KMS-11 (cell line): ENCODE measurements around the gene FBN1.

Source experiments
- H2AFZ ChIP-seq: fragments of 200-600 bp; sonication (generic); 2 replicates; pipeline ENCODE4 v1.6.1; 2016; ENCODE audit warnings: antibody characterized with exemption, mixed run types, low read depth
- H3K27ac ChIP-seq: fragments of 200-600 bp; sonication (generic); 2 replicates; pipeline ENCODE4 v1.6.1; 2016; ENCODE audit warnings: mild to moderate bottlenecking, mixed run types
- H3K27me3 ChIP-seq: fragments of 200-600 bp; sonication (generic); 2 replicates; pipeline ENCODE4 v1.6.1; 2017; ENCODE audit warnings: mild to moderate bottlenecking, low read depth, mixed run types, moderate library complexity; ENCODE audit not compliant: insufficient read depth
- H3K36me3 ChIP-seq: fragments of 200-600 bp; sonication (generic); 2 replicates; pipeline ENCODE4 v1.6.1; 2017; ENCODE audit warnings: mild to moderate bottlenecking, mixed run types; ENCODE audit not compliant: insufficient read depth
- H3K4me1 ChIP-seq: fragments of 200-600 bp; sonication (generic); 2 replicates; pipeline ENCODE4 v1.6.1; 2016; ENCODE audit warnings: mild to moderate bottlenecking, low read depth, mixed run types; ENCODE audit not compliant: poor library complexity, severe bottlenecking
- H3K4me2 ChIP-seq: fragments of 200-600 bp; sonication (generic); 2 replicates; pipeline ENCODE4 v1.7.0; 2016; ENCODE audit warnings: mild to moderate bottlenecking, mixed run types
- H3K4me3 ChIP-seq: fragments of 200-600 bp; sonication (generic); IDR thresholded peaks from 2 replicates; pipeline ENCODE4 v1.6.1; 2017; ENCODE audit warnings: low read depth, low read length, mixed read lengths; ENCODE audit not compliant: insufficient read depth
- H3K79me2 ChIP-seq: fragments of 200-600 bp; sonication (generic); 2 replicates; pipeline ENCODE4 v1.6.1; 2016; ENCODE audit warnings: low read depth, mixed run types; ENCODE audit not compliant: insufficient read depth
- H3K9ac ChIP-seq: fragments of 200-600 bp; sonication (generic); 2 replicates; pipeline ENCODE4 v1.6.1; 2016; ENCODE audit warnings: mild to moderate bottlenecking, mixed run types
- H4K20me1 ChIP-seq: fragments of 200-600 bp; sonication (generic); 2 replicates; pipeline ENCODE4 v1.6.1; 2016; ENCODE audit warnings: mild to moderate bottlenecking, mixed run types; ENCODE audit not compliant: insufficient read depth
- TF ChIP-seq, protein P1 (sequence below): fragments of 200-600 bp; sonication (generic); conservative IDR thresholded peaks from 2 replicates; pipeline ENCODE4 v1.6.1; 2017; ENCODE audit warnings: low read depth, mild to moderate bottlenecking, antibody characterized with exemption, low read length, moderate library complexity, mixed read lengths

FBN1 gene

DNA sequence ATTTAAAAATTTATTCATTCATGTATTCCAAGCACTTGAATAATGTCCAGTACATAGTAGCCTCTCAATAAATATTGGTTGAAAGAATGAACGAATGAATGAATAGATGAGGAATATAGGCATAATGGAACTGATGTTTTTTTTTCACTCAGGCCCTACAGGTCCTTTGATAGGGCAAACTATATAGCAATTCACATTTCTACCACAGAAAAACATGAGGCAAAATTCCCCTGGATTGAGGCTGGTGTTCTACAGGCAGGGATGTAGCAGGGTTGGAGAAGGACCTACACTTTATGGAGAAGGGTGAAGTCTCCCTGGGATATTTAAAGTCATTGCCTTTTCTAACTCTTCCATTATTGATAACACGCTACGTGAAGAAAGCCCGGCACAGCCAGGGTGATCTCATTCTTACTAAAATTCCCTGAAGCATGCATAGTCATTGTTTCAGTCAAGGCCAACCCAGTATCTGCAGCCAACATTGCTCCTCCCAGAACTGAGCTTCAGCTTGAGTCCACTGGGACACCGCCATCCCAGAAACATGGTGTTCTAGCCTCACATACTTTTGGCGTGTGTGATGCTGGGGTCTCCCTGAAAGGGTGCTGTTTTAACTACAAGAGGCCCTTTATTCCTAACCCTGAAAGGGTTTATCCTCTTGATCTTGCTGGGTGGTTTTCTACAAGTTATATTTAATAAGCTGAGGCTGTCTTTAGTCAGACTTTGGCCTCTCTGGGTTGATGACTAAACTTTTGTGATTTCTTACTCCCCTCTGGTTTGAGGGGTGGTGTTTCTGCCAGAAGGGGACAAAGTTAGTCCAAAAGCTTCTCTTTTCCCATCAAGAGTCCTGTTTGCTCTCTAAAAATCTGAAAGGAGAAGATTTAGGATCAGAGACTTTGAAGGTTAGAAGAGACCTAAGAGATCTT, 25.9 kb upstream of the FBN1 start:
- H4K20me1 ChIP-seq: no peaks in the 10 kb centered on the region
- no peaks in the 10 kb centered on the region for H3K36me3 ChIP-seq
- TF ChIP-seq, protein P1, sequence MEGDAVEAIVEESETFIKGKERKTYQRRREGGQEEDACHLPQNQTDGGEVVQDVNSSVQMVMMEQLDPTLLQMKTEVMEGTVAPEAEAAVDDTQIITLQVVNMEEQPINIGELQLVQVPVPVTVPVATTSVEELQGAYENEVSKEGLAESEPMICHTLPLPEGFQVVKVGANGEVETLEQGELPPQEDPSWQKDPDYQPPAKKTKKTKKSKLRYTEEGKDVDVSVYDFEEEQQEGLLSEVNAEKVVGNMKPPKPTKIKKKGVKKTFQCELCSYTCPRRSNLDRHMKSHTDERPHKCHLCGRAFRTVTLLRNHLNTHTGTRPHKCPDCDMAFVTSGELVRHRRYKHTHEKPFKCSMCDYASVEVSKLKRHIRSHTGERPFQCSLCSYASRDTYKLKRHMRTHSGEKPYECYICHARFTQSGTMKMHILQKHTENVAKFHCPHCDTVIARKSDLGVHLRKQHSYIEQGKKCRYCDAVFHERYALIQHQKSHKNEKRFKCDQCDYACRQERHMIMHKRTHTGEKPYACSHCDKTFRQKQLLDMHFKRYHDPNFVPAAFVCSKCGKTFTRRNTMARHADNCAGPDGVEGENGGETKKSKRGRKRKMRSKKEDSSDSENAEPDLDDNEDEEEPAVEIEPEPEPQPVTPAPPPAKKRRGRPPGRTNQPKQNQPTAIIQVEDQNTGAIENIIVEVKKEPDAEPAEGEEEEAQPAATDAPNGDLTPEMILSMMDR: no peak
- no peak overlapping the region for H3K9ac ChIP-seq
- no peaks in the 10 kb centered on the region for H3K79me2 ChIP-seq
- no peak overlapping the region for H3K4me2 ChIP-seq
- H3K4me3 ChIP-seq: no peak overlapping the region
- H2AFZ ChIP-seq: no peak overlapping the region
- no peak overlapping the region for H3K27ac ChIP-seq
- no peaks in the 10 kb centered on the region for H3K4me1 ChIP-seq
- no peaks in the 10 kb centered on the region for H3K27me3 ChIP-seq

GRCh38 chr15:48667701-48668100, 22.2 kb upstream of the FBN1 start:
- no peak overlapping the region for H2AFZ ChIP-seq

DNA sequence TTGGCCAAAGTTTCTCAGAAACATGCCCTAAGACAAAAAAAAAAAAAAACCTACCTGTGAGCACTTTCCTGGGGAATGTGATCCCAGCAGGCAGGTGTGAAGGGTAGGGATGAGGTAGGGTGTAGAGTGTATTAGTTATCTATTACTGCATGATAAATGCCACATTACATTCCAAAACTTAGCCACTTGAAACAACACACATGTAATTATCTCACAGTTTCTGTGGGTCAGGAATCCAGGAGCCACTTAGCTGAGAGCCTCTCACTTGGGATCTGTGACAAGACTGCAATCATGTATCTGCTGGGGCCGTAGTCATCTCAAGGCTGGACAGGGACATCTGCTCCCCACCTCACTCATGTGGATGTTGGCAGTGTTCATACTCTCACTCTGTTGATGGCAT, 18.9 kb upstream of the FBN1 start:
- H3K4me1 ChIP-seq: no peaks in the 10 kb centered on the region
- H3K9ac ChIP-seq: no peak overlapping the region
- H3K4me3 ChIP-seq: no peak overlapping the region
- no peaks in the 10 kb centered on the region for H3K79me2 ChIP-seq
- no peak overlapping the region for H3K27ac ChIP-seq
- no peak overlapping the region for H3K4me2 ChIP-seq
- no peaks in the 10 kb centered on the region for H3K36me3 ChIP-seq
- H2AFZ ChIP-seq: no peak overlapping the region
- H4K20me1 ChIP-seq: no peaks in the 10 kb centered on the region
- no peaks in the 10 kb centered on the region for H3K27me3 ChIP-seq
- TF ChIP-seq, protein P1: no peak

More at GRCh38 chr15:48667701-48668100, 22.2 kb upstream of the FBN1 start:
- Histone ChIP-seq H3K4me1 (no peaks in the 10 kb centered on the region), H3K27ac (no peak overlapping the region), H3K4me3 (no peak overlapping the region), H3K79me2 (no peaks in the 10 kb centered on the region), H3K27me3 (no peaks in the 10 kb centered on the region), H3K4me2 (no peak overlapping the region), H3K9ac (no peak overlapping the region), H4K20me1 (no peaks in the 10 kb centered on the region), H3K36me3 (no peaks in the 10 kb centered on the region)
- TF ChIP-seq, protein P1: no peak

DNA sequence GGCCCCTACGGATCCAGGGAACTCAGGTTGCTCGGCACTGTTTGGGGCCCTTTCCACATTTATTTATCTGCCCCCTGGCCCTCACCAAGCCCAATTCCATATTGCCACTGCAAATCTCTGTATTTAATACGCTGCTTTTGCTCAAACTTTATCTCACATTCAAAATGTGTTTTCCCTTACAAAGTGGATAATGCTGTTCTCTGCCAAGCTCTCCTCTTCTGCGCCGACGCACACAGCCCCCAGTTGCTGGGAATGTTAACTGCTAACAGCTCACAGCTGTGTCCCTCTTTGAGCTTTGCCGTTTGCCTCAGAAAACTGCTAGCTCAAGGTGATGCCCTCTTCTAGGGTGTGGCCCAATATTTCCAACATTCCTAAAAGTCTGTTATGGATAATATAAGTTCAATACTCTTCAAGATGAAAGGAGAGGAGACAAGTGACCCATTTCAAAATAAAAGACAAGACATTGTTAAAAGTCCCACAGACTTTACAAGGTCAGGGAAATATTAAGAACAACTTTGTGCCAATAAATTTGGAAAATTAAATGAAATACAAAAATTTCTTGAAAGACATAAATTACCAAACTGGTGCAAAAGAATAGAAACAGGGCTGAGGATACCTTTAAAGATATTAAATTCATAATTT, 12.6 kb upstream of the FBN1 start:
- TF ChIP-seq, protein P1: no peak
- no peak overlapping the region for H3K9ac ChIP-seq
- H3K36me3 ChIP-seq: no peaks in the 10 kb centered on the region
- no peak overlapping the region for H3K4me3 ChIP-seq
- no peak overlapping the region for H2AFZ ChIP-seq
- H3K27ac ChIP-seq: no peak overlapping the region
- no peaks in the 10 kb centered on the region for H3K4me1 ChIP-seq
- H3K4me2 ChIP-seq: no peak overlapping the region
- H3K79me2 ChIP-seq: no peaks in the 10 kb centered on the region
- no peaks in the 10 kb centered on the region for H3K27me3 ChIP-seq
- no peaks in the 10 kb centered on the region for H4K20me1 ChIP-seq
